Ectodermal cell (in vitro differentiated cells): ENCODE measurements around the gene ZNF831.

Source experiments
- H3K27ac ChIP-seq: 2 replicates; pipeline ENCODE4 v1.7.0; 2013; ENCODE audit warnings: mild to moderate bottlenecking, low read depth, low read length; ENCODE audit not compliant: insufficient read depth, poor library complexity, severe bottlenecking
- H3K27me3 ChIP-seq: 2 replicates; pipeline ENCODE4 v1.7.0; 2013; ENCODE audit warnings: mild to moderate bottlenecking, low read length; ENCODE audit not compliant: insufficient read depth, control insufficient read depth, poor library complexity, severe bottlenecking
- H3K36me3 ChIP-seq: one replicate; pipeline ENCODE4 v1.7.0; 2013; ENCODE audit warnings: low read length; ENCODE audit not compliant: control insufficient read depth, insufficient read depth
- H3K4me1 ChIP-seq: one replicate; pipeline ENCODE4 v1.7.0; 2013; ENCODE audit warnings: low read length; ENCODE audit not compliant: control insufficient read depth, insufficient read depth
- H3K4me3 ChIP-seq: 2 replicates; pipeline ENCODE4 v1.7.0; 2013; ENCODE audit warnings: low read depth, low read length, control low read depth; ENCODE audit not compliant: insufficient read depth
- H3K9me3 ChIP-seq: 2 replicates; pipeline ENCODE4 v1.7.0; 2013; ENCODE audit warnings: mild to moderate bottlenecking, low read length, moderate library complexity; ENCODE audit not compliant: control insufficient read depth
- WGBS, 2 experiments: methylation state at CpG; one replicate each; pipeline ENCODE4 v1.1.7; 2013; ENCODE audit warnings: missing lambda C conversion rate in 2 of 2; 5-methylcytosine and 5-hydroxymethylcytosine counted together

ZNF831 gene

DNA sequence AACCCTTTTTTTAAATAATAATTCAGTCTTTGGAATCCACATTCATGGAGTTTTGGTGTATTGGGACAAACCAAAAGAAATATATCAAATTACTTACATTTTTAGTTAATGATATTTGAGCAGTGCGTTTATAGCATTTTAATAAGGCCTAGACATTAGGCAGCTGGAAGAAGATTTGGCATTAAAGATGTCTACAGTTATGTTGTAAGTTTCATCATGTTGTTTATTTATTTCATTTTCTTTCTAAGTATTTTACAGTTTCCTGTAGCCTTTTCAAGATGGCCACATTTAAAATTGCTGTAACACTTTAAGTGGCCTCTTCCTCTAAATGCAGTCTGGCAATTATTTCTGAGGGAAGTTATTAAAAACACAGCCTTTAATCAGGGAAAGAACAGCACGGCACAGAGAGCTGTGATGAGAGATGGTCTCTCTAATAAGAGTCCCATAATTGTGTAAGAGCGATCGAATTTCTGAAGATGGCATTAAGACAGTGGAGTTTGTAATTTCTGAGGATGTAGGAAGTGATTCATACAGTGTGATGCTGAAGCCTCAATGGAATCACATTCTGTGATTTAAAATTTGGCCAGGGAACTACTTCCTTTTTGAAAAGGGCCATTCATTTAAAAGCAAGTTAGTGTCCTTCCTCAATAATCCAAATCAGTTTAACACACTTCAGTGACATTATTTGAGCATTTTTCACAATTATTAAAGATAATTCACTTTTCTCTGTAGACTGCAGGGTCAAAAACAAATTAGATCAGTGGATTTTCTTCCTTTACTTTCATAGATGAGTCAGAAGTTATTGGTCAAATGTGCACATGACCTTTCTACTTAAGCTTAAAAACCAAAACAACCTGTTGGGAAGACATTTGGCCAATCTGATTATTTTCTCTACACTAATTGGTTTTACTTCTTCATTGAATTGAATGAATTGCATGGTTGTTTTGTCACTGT, 84.4 kb downstream of the ZNF831 start:
- no peaks in the 10 kb centered on the region for H3K4me1 ChIP-seq
- H3K4me3 ChIP-seq, result no peak overlapping the region
- no peaks in the 10 kb centered on the region for H3K9me3 ChIP-seq
- 96 to 98% methylated on average over 3 to 4 of the region's 4 CpGs for WGBS, 2 experiments
- no peak overlapping the region for H3K27ac ChIP-seq
- H3K36me3 ChIP-seq, result no peaks in the 10 kb centered on the region
- H3K27me3 ChIP-seq, result no peaks in the 10 kb centered on the region

DNA sequence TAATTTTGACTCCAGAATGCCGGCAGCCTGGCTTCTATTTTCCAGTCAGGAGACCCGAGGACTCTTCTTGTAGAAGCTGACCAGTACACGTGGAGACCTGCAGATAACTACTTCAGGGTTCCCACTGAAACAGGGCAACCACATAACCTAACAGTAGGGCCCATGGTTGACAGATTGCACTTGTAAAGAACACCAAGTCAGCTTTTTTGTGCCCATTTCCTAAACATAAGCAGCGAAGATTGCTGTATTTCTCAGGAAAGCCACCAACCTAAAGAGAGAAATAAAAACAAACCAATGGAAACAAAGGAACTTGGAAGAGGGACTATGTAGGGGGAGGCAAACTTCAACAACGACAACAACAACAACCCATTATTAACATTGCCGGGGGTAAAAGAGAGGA, 86.7 kb downstream of the ZNF831 start:
- Histone ChIP-seq H3K27me3 (no peaks in the 10 kb centered on the region), H3K27ac (no peak overlapping the region), H3K36me3 (no peaks in the 10 kb centered on the region), H3K4me3 (no peak overlapping the region), H3K4me1 (peaks cover 6% of the 10 kb centered on the region), H3K9me3 (no peaks in the 10 kb centered on the region)
- WGBS, 2 experiments, result 88 to 93% methylated on average over 4 to 5 of the region's 6 CpGs

DNA sequence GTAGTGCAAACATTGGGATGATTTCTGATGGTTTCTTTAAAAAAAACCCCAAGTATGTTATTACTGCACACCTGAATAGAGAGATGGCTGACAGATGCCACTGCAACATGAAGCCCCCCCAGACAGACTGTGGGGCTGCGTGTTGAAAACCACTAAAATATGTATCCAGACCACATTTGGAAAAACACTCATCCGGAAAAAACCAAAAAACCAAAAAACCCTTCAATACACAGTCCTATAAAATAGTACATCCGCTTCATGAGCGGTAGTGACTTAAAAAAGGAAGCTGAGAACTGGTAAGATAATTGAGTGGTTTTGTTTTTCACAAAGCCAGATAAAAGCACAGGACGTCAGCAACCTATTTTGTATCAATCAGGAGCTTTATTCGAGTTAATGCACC, 89.7 kb downstream of the ZNF831 start:
- Histone ChIP-seq H3K27ac (no peak overlapping the region), H3K4me1 (peaks cover 6% of the 10 kb centered on the region), H3K36me3 (no peaks in the 10 kb centered on the region), H3K9me3 (no peaks in the 10 kb centered on the region), H3K4me3 (no peak overlapping the region), H3K27me3 (no peaks in the 10 kb centered on the region)
- WGBS, 2 experiments, result 95 to 98% methylated on average over 6 of the region's 6 CpGs

DNA sequence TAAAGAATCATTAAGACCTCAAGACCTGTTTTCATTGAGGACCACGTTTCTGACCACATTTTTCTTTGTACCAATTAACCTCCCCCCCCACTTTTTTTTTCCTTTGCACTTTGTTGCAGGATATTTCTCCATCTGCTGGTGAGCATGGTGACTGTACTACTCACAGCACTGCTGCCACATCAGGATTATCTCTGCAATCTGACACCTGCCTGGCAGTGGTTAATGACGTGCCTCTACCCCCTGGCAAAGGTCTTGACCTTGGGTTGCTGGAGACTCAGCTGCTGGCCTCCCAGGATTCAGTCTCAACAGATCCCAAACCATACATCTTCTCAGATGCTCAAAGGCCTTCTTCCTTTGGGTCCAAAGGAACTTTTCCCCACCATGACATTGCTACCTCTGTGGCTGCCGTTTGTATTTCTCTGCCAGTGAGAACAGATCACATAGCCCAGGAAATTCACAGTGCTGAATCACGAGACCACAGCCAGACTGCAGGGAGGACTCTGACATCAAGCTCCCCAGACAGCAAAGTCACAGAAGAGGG, 90.2 kb downstream of the ZNF831 start:
- peaks cover 6% of the 10 kb centered on the region for H3K4me1 ChIP-seq
- H3K9me3 ChIP-seq, result no peaks in the 10 kb centered on the region
- no peak overlapping the region for H3K27ac ChIP-seq
- WGBS, 2 experiments, result 65 to 72% methylated on average over 4 of the region's 4 CpGs
- H3K36me3 ChIP-seq, result no peaks in the 10 kb centered on the region
- no peak overlapping the region for H3K4me3 ChIP-seq
- H3K27me3 ChIP-seq, result no peaks in the 10 kb centered on the region

DNA sequence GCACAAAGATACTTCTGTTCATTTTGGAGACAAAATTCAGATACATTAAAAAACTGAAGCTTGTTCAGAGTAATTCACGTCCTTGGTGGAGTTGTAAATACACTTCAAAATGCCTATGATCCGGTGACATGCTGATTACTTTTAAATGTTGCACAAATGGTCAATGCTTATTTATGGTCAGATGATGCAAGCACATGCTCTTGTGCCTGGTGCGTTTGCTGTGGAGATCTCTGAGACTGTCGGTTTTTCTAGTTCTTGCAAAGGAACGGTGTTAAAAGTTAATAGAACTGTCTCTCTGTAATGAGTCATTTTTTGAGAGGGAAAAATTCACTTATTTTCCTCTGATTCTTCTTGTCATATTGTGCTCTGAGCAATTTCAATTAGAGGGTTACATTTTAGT, 91.6 kb downstream of the ZNF831 start:
- 94 to 96% methylated on average over 5 of the region's 5 CpGs for WGBS, 2 experiments
- Histone ChIP-seq H3K36me3 (no peaks in the 10 kb centered on the region), H3K4me1 (peaks cover 6% of the 10 kb centered on the region)

DNA sequence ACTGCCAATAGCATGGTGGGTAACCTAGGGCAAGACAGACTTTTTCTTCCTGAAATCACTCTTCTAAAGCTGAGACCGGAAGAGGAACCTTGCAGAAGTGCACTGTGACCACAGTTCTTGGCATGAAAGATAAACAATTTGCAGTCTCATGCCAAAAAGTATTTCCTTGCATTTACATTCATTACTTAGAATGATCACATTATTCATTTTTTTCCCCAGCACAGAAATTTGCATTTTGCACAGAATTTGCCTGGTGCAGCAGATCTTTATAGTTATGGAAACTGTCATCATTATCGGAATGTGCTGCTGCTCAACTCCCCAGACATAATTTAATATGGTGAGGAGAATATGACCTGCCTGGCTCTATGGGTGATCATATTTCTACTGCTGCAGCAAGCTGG, 94.6 kb downstream of the ZNF831 start:
- H3K27me3 ChIP-seq, result no peaks in the 10 kb centered on the region
- 92 to 97% methylated on average over 1 to 2 of the region's 2 CpGs for WGBS, 2 experiments
- no peaks in the 10 kb centered on the region for H3K9me3 ChIP-seq
- H3K36me3 ChIP-seq, result no peaks in the 10 kb centered on the region
- peaks cover 6% of the 10 kb centered on the region for H3K4me1 ChIP-seq
- H3K4me3 ChIP-seq, result no peak overlapping the region
- H3K27ac ChIP-seq, result no peak overlapping the region

More for the DNA sequence above, 91.6 kb downstream of the ZNF831 start:
- H3K9me3 ChIP-seq, result no peaks in the 10 kb centered on the region
- no peak overlapping the region for H3K27ac ChIP-seq
- no peak overlapping the region for H3K4me3 ChIP-seq
- H3K27me3 ChIP-seq, result no peaks in the 10 kb centered on the region

DNA sequence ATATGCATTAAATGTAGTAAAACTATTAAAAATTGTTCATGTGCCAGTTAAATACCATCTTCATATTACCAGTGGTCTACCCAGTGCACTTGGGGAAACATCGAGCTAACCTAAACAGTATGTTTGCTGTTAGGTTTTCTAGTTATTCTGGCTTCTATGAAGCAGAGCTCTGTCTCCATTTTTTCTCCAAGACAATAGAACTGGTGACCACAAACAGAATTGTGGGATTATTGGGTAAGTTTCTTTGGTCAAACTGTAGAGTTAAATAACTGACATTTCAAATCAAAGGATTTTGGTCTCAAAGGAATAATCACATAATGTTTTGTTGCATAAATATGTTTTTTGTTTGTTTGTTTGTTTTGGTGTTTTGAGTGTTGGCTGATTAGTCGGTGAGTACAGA, 96.3 kb downstream of the ZNF831 start:
- Histone ChIP-seq H3K36me3 (no peaks in the 10 kb centered on the region), H3K9me3 (no peaks in the 10 kb centered on the region), H3K4me3 (no peak overlapping the region), H3K27ac (no peak overlapping the region), H3K27me3 (no peaks in the 10 kb centered on the region), H3K4me1 (no peaks in the 10 kb centered on the region)
- 95 to 99% methylated on average over 2 of the region's 2 CpGs for WGBS, 2 experiments

DNA sequence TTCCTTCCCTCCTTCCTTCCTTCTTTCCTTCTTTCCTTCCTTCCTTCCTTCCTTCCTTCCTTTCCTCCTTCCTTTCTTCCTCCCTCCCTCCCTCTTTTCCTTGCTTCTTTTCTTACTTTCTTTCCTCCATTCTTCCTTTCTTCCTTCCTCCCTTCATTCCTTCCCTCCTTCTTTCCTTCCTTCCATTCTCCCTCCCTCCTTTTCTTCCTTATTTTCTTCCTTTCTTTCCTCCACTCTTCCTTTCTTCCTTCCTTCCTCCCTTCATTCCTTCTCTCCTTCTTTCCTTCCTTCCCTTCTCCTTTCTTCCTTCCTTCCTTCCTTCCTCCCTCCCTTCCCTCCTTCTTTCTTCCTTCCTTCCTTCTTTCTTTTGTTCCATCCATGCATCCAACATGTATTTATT, 101.7 kb downstream of the ZNF831 start:
- H3K9me3 ChIP-seq, result no peaks in the 10 kb centered on the region
- H3K4me1 ChIP-seq, result peaks cover 10% of the 10 kb centered on the region
- H3K4me3 ChIP-seq, result no peak overlapping the region
- H3K36me3 ChIP-seq, result no peaks in the 10 kb centered on the region
- no peak overlapping the region for H3K27ac ChIP-seq
- no peaks in the 10 kb centered on the region for H3K27me3 ChIP-seq

DNA sequence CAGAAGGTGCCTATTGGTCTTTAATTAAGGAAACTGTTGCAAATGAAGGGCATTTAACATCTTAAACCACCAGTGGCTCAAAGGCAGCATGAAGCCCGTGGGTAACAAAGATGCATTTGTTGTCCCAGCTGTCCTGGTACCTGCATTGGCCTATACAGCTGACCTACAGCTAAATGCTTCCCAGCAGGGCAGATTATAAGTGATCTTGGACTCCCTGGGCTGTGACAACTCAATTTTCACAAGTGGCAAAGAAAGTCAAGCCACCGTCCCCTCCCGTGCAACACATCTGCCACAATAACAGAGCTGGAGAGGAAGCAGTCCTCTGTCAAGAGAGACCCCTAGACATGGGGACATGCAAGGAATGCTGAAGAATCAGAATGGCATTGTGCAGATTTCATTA, 105.2 kb downstream of the ZNF831 start:
- H3K9me3 ChIP-seq, result no peaks in the 10 kb centered on the region
- H3K4me3 ChIP-seq, result no peak overlapping the region
- no peaks in the 10 kb centered on the region for H3K36me3 ChIP-seq
- no peaks in the 10 kb centered on the region for H3K27me3 ChIP-seq
- peaks cover 10% of the 10 kb centered on the region for H3K4me1 ChIP-seq
- 0 to 2% methylated on average over 3 of the region's 3 CpGs for WGBS, 2 experiments
- H3K27ac ChIP-seq, result no peak overlapping the region

DNA sequence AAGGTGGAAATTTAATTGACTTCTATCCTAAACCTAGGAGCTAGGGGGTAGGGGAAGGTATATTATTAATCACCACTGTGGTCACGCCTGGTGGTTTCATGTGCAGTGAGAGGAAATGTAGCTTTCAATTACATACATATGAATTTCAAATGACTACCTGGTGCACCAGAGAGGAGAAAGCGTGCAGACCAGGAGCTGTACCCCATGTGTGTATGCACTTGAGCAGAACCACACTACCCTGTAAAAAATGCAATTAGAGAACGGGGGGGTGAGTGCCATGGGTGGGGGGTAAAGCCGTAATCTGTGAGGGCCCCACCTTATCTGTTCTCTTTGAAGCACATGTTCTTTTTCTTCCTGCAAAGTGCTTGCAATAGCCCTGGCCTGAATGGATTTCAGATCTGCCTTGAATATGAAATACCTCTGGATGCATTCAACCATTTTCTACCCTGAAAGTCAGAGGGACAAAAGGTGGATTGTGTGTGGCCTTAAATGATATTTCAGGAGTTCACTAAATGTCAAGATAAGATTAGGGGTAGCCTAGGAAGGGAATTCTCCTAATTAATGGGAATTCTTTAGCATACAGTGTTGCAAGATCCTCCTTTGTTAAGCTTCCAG, 105.9 kb downstream of the ZNF831 start:
- WGBS, 2 experiments, result 54 to 57% methylated on average over 3 to 4 of the region's 4 CpGs
- Histone ChIP-seq H3K36me3 (no peaks in the 10 kb centered on the region), H3K27ac (no peak overlapping the region), H3K9me3 (no peaks in the 10 kb centered on the region), H3K27me3 (no peaks in the 10 kb centered on the region), H3K4me1 (peaks cover 10% of the 10 kb centered on the region), H3K4me3 (no peak overlapping the region)
